Lung microvascular endothelial cell (primary cell): ENCODE measurements around the gene CACNA2D4. TPM values are rescaled to one million over a fixed set of nuclear protein-coding genes. Genes with fewer than 3 reads are reported as not detected.

ENCODE experiments used
- DNase-seq, 2 donors: peaks; one replicate each; pipeline versions ENCODE4 v3.0.0 to v3.0.0-alpha.2; 2010; ENCODE audit warnings: low read depth in 2 of 2
- total RNA-seq: library from RNA; depleted of rRNA; stranded (reverse); fragments of >200 nt; gene quantifications from 2 replicates; pipeline ENCODE4 v1.2.1, GENCODE V29; 2014

The CACNA2D4 gene
- total RNA-seq, 1 donor from 2014 or later: not detected

DNA sequence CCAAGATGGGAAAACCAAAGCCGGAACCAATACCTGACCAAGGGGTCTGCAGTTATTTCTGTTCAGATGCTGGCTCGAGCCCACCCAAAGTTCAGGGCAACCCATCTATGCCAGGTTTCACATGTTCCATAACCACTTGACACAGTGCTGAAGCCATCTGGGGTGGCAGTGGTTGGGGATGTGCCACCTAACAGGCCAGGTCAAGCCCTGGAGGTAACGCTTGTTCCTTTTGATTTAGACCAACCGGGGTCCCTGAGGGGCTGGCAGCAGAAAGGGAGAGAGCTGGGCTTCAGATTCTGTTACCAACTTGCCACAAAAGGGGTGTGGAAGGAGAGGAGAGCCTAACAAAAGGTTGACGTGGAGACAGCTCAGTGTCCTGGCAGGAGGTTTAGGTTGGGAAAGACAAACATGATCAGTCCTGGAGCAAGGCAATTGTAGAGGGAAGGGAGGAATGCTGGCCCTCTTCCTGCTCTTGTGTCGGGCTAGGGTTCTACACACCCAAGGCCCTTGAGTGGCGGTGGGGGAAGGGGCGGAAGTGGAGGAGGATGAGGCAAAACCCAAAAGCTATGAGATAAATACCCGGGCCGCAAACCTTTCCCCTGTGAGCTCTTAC is 31.9 kb downstream of the CACNA2D4 start:
- no peak for DNase-seq

DNA sequence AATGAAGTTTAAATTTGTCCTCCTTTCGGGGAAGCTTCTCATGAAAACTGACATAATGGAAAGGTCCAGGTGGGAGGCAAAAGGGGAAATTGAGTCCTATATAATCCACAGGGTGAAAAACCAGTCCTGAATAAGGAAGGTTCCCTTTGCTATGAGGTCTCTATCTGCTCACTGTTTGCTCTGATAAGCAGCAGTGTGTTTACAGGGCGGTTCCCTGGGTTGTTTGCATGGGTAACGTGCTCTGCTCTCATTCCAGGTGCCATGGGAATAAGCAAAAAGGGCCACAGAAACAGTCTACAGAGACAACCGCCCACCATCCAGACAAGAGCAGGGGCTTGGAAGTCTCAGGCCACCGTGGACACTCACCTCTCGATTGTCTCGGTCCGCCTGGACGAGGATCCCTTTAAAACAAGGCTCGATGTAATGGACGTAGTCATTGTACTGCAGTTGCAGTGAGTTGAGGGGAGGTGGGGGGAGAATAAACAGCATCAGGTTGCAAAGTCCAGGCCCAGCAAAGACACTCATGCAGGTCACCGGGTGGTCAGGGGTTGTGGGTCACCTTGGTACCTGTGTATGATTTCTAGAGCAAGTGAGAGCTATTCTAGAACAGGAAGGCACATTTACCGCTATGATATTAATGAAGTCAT is 32.7 kb downstream of the CACNA2D4 start:
- DNase-seq: no peak

GRCh38 chr12:1885082-1885596 is 33.3 kb downstream of the CACNA2D4 start:
- DNase-seq: no peak

DNA sequence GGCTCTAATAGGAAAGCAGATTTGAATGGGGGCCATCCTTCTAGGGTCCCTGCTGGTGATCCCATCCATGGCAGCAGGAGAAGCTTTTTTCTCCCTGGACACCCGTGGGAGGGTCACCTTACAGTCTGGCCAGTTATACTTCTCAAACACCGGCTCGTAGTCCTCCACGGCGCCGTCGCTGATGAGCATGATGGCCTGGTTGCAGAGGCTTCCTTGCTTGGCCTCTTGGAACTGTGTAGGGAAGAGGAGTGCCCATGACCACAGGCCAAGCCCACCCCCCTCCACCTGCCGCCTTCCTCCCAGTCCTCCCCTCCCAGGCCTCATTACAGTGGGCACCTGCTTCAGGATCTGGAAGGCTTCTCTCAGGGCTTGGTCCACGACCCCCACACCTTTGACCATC is 33.8 kb downstream of the CACNA2D4 start:
- no peak for DNase-seq

GRCh38 chr12:1883513-1883912 is 34.9 kb downstream of the CACNA2D4 start:
- no peak for DNase-seq

DNA sequence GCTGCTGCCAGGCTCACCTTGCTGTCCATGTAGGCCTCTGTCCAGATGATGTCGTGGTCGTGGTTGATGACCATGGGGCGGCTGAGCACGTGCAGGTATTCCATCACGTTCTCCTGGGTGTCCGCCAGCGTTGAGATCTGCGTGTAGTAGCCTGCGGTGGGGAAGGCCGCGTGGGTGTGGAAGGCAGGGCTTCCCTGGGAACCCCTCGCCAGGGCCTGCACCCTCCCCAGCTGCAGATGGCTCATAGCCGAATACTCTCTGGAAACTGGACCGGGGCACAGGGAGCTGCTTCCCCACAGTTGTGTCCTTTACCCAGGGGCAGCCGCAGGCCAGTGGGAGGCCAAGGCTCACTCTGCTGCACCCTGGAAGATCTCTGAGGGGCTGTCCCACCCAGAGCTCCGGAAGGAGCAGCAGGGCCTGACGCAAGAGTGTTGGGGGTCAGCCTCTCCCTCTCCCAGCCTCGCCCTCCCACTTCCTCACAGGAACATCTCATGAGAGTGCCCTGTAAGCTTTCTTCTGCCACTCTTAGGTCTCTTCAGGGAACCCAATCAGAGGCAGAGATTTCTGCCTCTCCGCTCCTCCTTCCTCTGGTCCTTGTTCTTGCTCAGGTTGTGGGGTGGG is 35.5 kb downstream of the CACNA2D4 start:
- no peak for DNase-seq

- DNase-seq: no peak
Measured at GRCh38 chr12:1882405-1882804, 36.0 kb downstream of the CACNA2D4 start.

GRCh38 chr12:1881936-1882335 is 36.5 kb downstream of the CACNA2D4 start:
- no peak for DNase-seq

DNA sequence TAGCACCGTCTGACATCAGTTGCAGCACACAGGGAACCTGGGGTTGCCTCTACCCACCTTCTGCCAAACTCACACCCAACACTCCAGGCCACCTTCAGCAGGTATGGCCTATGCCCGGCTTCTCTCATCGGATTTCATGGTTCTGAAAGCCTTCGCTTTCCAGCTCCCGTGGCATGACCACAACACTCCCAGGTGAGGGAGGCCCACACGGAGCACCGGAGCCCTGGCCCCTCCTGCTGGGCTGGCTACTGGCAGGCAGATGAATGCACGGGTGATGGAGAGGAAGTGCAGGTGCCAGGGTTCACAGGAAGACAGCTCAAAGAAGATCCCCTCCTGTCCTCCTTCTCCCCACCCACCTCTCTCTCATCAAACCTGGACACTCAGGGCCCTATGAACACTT is 37.2 kb downstream of the CACNA2D4 start:
- no peak for DNase-seq

GRCh38 chr12:1880876-1881275 is 37.6 kb downstream of the CACNA2D4 start:
- DNase-seq: no peak

DNA sequence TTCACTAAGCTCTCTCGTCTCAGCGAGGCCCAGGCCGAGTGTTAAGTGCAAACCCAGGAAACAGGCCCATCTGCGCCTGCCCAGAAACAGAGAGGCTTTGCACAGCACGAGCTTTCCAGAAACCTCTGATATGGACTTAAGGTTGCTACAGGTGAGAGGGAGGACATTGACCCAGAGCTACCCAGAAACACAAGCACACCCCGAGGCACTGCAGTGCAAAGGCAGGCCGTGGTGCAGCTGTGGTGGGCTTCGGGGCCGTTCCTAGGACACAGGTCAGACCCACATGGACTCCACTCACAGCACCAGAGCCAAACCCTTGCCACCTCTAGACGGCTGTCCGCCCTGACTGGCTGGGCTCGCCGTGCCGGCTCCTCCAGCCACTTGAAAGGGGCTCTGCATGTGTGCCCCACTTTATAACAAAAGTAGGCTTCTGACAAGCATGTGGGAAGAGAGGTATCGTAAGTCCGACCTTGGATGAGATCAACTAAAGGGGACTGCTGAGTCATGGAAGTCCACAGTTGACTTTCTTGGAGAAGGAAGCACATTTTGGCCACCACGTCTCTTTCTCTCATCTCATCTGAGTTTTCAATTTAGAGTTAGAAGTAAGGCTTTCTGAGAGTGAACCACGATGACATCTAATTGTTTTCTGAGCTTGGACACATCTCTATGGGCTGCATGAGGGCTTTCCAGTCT is 38.2 kb downstream of the CACNA2D4 start:
- no peak for DNase-seq

GRCh38 chr12:1879633-1880032 is 38.8 kb downstream of the CACNA2D4 start:
- DNase-seq: no peak

- DNase-seq: no peak
Measured at GRCh38 chr12:1878695-1879094, 39.8 kb downstream of the CACNA2D4 start.

DNA sequence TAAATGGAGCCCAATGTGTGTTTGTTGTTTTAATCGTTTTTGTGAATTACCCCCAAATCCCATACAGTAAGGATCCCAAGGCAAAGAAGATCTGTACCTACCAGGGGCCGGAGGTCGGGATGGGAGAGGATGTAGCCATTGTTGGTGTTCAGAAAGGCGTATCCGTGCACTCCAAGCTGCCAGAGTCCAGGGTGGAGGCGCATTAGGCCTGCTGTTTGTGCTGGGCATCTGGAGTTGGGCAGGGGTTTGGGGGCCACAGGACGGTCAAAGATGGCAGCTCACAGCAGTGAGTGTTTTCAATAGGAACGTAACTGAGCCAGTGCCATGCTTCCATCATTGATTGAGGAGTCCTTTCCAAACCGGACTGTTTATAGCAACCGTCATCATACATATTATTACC is 40.2 kb downstream of the CACNA2D4 start:
- DNase-seq: no peak

GRCh38 chr12:1877169-1877878 is 41.1 kb downstream of the CACNA2D4 start:
- no peak for DNase-seq

- DNase-seq: no peak
Measured at GRCh38 chr12:1876086-1876485, 42.4 kb downstream of the CACNA2D4 start.

GRCh38 chr12:1875608-1876007 is 42.8 kb downstream of the CACNA2D4 start:
- no peak for DNase-seq

DNA sequence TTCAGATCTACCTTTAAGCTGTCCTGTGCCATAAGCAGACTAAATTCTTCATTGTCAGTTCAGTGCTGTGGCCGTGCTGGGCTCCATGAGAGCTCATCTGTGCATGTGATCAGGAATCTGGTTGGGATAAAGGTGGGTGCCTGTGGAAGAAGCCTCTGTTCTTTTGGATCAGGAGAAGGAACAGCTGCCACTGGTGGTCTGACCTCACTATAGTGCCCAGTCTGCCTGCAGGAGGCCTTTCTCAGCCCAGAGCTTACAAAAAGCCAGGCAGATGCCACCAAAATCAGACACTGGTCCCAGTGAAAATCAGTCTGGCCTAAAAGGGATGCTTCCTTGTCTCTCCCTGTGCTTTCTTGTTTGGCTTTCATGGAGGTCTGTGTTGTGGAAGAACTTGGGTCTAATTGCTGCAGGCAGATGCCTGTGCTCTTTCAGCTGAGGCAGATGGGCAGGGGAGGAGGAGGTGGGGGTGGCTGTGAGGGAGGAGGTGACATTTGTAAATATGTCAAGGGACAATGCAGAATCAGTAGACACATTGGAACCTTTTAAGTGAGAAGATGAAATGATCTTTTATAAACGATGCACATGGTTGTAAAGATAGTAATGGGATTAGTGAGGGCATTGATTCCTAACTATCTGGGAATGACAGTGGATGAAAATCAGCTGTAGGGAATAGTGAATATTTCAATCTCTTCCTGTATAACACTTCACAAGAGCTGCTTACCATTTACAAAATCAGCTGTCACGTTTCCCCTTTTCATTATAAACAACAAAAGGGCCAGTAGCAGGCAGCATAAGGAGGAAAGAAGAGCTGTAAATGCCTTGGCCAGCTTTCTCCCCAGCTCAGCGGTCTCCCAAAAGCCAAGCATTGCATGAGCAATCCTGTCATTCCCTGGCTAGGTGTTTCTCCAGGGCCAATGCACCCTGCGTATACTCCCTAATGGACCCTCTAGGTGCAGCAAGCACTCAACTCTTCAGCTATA is 44.6 kb downstream of the CACNA2D4 start:
- DNase-seq: no peak

DNA sequence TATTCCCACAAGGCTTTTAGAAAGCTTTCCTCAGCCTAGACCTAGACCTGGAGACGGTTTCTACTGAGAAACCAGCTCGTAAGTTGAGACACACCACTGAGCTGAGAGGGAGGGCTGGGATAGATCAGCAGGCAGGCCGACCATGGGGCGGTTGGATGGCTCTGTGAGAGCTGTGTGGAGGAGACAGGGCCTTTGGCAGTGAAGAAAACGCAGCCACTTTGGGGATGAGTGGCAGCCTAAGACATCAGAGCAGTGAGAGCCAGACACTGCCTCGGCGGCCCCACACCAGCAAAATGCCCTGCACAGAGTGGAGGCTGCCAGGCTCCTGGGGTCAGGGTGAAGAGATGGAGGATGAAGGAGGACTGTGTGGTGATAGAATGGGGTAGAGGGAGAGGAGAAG is 46.0 kb downstream of the CACNA2D4 start:
- DNase-seq: no peak

- no peak for DNase-seq
Measured at GRCh38 chr12:1872001-1872400, 46.5 kb downstream of the CACNA2D4 start.
